ENCODE measurements around the gene MVK.

MVK gene

GRCh38 chr12:109645194-109645593 is 71.6 kb downstream of the MVK start:
- no peak for DNase-seq (ENCODE audit: low read depth)
- no peak overlapping the region for H3K4me3 ChIP-seq (ENCODE audit: low read depth, low read length)
- TF ChIP-seq CTCF (IDR thresholded peaks at IDR 0.05; ENCODE audit: low read depth, low read length): no peak
- TF ChIP-seq, protein P1, sequence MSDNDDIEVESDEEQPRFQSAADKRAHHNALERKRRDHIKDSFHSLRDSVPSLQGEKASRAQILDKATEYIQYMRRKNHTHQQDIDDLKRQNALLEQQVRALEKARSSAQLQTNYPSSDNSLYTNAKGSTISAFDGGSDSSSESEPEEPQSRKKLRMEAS (IDR thresholded peaks at IDR 0.05; ENCODE audit: low read depth, low read length): no peak
- TF ChIP-seq MYC (IDR thresholded peaks at IDR 0.05; ENCODE audit: low read depth, low read length): no peak
- no peak for TF ChIP-seq POLR2A (IDR thresholded peaks at IDR 0.05; ENCODE audit: extremely low read depth, insufficient read length)

DNA sequence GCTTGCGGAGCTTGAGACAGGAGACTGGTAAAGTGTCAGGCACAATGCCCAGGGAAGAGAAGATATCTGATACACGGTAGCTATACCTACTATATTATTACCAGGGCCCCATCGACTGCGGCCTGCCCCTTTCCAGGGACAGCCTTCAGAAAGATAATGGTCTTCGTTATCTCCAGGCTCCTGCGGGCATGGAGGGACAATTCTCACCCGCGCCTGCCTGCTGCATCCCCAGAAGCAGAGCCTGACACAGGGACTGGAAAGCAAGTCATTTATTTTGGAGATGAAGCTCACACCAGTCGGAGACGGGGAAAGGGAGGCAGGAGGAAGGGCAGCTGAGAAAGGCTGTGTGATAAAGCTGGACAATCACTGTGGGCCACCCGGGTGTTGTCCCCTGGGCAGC is 72.1 kb downstream of the MVK start:
- TF ChIP-seq CTCF (IDR thresholded peaks at IDR 0.05; ENCODE audit: low read depth, low read length): no peak
- TF ChIP-seq MYC (IDR thresholded peaks at IDR 0.05; ENCODE audit: low read depth, low read length): no peak
- no peak for TF ChIP-seq POLR2A (IDR thresholded peaks at IDR 0.05; ENCODE audit: extremely low read depth, insufficient read length)
- TF ChIP-seq, protein P1 (IDR thresholded peaks at IDR 0.05; ENCODE audit: low read depth, low read length): no peak
- H3K4me3 ChIP-seq (ENCODE audit: low read depth, low read length): no peak overlapping the region
- no peak for DNase-seq (ENCODE audit: low read depth)

All from NB4 (cell line).